Renal cortical epithelial cell (primary cell): ENCODE measurements around the gene CNTFR. TPM values are rescaled to one million over a fixed set of nuclear protein-coding genes. Genes with fewer than 3 reads are reported as not detected.

Experiments
- DNase-seq: peaks from one replicate; pipeline ENCODE4 v3.0.0-alpha.2; 2011; ENCODE audit warnings: low read depth
- total RNA-seq: library from RNA; depleted of rRNA; stranded (reverse); fragments of >200 nt; gene quantifications from 2 replicates; pipeline ENCODE4 v1.2.3, GENCODE V29; 2014

CNTFR gene
- total RNA-seq, 1 donor from 2014 or later, result not detected

DNA sequence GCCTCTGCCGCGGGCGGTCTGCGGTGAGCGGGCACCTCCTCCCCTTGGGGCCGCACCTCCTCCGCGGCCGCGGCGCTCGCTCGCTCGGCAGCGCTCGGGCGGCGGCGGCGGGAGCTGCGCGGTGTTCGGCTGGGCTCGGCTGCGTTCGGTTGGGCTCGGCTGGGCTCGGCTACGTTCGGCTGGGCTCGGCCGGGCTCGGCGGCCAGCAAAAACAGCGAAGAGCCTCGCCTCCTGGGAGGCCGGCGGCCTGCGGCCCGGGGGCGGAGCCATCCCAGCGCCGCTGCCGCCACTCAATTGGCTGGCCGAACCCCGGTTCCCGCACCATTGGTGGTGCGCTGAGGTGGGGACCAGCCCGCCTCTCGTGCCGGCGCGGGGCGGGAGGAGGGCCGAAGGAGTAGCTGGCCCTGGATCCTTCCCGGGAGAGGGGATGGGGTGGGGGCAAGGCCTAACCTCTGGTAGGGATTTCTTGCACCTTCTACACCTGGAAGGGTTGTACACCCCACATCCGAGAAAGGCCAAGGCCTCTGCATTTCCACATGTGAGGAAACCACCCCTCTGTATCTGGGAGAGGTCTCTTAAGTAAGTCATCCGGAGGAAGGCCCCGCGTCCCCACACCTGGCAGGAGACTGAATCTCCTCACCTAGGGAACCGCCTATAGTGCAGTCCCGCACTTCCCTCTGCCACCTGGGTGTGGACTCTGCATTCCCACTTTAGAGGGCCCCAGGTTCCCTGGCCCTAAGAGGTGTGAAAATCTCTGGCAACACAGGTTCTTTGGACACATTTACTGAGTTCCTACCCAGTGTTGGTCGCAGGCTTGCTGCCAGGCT, 66.3 kb downstream of the CNTFR start, which contains the start of gene ENHO:
Gene ENHO, minus strand, starts transcription at position 20 of the 827 bp plus-strand sequence. CDS start 1,295 bp downstream, outside the sequence.
- DNase-seq, result peak; percentile 54

DNA sequence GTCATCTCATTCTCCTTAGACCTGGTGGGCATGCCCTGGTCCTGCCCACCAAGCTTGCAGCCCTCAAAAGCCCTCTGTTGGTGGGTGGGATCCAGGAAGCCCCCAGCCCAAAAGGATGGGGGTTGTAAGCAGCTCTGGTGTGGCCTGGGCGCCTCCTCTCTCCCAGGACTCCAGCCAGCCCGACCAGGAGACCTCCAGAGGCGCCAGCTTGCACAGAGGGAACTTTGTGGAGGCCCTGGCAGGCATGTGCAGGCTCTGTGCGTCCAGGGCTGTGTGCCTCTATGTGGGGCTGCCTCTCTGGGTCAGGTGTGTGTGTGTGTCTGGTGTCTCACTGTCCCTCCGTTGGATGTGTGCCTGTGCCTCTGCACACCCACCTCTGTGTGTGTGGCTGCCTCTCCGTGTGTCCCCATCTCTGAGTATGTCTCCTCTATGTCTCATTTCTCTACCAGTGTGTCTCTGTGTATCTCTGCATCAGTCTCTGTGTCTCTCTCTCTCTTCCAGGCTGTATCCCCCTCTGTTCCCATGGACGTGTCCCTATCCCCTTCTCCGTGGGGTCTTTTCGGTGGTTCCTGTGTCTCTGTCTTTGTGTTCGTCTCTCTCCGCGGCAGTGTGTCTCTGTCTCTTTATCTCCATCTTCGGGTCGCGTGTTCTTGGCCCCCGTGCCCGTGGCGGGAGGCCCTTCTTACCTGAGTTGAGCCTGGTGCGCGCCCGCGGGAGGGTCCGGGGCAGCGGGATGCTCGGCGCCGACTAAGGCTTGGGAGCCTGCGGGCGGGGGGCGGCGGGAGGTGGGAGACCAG, 67.2 kb downstream of the CNTFR start:
- DNase-seq, result no peak

DNA sequence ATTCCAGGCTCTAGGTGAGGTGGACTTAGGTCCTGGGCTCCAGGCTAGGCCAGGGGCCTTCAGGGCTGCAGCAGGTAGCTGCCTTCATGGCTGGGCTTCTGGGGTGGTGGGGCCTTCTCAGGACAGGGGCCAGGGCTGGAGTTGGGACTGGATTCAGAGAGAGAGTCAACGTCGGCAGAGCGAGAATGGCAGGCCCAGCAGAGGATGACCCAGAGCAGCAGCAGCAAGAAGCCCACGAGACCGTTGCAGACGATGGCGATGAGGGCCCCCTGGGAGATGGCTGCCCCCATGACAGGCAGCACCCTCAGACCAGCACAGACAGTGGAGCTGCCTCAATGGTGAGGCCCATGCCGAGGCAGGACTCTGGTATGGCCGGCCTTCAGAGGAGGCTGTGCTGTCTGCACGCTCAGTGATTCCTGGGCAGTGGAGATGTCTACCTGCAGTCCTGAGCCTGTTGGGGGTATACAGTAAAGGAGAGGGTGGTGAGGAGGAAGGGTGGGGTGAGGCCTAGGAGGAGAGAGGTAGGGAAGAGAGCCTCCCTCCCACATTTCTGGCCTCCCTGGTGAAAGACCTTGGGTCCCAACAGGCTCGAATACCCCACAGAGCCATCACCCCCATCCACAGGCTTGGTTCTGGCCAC, 68.0 kb downstream of the CNTFR start:
- DNase-seq, result no peak

- no peak for DNase-seq
These were observed 68.8 kb downstream of the CNTFR start for GRCh38 chr9:34520505-34521385.

GRCh38 chr9:34520096-34520495, 69.4 kb downstream of the CNTFR start:
- DNase-seq, result no peak

- no peak for DNase-seq
These were observed 70.1 kb downstream of the CNTFR start for GRCh38 chr9:34519321-34520020.

DNA sequence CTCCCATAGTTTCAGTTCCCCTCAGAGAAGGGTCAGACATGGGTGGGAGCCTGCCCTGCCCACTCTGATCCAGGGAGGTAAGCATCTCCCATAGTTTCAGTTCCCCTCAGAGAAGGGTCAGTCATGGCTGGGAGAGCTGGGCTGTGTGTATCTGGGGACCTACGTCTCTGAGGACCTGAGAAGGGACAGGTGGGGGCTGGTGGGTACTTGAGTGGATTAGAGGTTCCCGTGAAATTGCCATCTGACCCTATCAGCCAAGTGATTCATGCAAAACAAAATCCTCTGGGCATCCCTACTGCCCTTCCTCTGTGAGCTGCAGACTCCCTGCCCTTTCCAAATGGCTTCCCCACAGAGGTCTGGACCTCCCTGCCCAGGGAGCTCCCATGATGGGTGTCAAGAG, 70.6 kb downstream of the CNTFR start:
- no peak for DNase-seq

DNA sequence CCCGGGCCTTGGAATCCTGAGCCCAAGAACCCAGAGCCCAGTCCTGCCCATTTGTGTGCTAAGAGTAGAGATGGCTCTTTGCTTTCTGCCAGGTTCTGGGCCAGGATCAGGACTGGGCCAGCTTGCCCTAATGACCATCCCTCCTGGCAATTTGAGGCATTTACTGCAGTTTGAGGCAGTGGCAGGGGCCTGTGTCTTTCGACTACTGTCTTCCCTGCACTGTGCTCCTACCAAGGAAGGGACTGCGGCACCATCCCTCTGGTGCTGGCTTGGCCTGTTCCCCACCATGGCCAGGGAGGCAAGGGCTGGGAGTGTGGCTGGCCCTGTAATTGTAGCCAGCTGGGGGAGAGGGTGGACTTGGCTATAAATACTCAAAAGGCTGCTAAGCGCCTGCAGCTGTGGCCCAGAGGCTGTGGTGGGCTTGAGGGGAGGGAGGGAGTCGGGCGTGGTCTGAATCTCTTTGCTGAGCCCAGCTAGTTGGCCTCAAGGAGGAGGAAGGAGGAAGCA, 71.4 kb downstream of the CNTFR start:
- no peak for DNase-seq

DNA sequence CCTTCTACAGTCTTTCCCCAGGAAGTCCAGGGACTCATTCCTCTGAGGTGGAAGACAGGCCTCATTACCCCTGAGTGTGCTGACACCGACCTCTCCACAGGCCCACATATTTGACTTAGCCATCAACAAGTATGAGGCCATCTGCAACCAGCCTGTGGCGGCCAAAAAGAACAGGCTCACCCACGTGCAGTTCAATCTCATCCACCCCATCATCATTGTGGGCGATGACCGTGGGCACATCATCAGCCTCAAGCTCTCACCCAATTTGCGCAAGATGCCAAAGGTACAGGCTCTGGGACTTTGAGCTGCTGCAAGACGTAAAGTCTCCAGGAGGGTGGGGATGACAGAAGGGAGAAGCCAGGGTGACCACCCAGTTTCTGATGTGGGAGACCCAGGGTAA, 72.3 kb downstream of the CNTFR start:
- DNase-seq, result no peak

DNA sequence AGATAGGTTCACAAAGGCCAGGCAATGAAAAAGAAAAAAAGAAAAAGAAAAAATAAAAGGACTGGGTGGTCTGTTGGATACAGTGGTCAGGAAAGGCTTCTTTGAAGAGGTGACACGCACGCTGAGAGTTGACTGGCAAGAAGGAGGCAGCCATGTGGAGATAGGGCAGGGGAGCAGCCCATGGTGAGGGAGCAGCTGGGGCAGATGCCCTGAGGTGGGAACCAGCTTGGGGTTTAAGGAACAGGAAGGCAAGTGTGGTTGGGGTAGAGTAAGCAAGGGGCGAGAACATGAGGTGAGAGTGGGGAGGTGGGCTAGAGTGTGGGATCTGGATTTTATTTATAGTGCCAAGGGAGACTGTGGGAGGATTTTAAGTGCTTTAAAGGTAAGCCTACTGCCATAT, 73.6 kb downstream of the CNTFR start:
- DNase-seq, result no peak

DNA sequence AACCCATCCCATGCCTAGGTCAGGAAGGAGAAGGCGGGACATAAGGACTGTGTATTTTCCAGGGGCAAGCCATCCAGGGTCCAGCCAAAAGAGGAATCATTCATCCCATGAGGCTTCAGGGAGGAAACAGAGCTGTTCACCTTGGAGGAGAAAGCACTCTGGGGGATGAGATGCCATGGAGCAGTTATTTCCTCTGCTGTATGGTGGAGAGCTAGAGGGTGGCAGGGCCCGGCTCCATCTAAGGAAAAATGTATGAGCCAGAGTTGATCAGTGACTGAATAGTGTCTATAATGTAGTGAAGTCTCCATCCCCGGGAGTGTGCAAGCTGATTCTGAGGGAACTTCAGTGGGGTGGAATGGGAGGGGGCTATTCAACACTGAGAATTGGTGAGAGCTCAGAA, 74.7 kb downstream of the CNTFR start:
- DNase-seq, result no peak

- no peak for DNase-seq
These were observed 75.1 kb downstream of the CNTFR start for GRCh38 chr9:34514401-34514800.

DNA sequence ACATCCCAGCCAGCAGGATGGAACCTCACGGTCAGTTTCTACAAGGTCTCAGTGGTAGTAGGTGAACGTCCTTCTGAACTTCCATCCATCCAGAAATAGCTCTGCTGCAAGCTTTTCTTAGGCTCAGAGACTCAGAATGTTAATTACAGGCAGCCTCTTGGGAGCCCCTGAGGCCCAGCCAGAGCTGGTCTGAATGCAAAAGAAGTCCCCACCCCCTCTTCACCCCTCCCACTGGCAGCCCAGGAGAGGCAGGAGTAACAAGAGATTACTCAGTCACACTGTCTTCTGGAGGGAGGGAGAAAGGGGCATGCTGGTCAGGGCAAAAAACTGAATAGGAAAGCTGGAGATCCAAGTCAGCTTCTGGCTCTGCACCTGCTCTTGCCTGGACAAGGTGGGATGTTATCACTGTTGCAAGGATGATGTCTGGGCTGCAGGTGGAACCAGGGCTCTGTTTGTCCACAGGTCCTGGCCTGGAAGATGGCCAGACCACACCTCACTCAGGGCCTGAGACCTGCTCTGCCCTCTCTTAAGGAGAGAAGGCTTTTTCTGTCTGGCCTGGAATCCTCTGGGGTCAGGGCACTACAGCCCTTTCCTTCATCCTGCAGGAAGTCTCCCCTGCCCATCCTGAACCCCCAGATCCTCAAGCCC, 75.8 kb downstream of the CNTFR start:
- DNase-seq, result no peak

DNA sequence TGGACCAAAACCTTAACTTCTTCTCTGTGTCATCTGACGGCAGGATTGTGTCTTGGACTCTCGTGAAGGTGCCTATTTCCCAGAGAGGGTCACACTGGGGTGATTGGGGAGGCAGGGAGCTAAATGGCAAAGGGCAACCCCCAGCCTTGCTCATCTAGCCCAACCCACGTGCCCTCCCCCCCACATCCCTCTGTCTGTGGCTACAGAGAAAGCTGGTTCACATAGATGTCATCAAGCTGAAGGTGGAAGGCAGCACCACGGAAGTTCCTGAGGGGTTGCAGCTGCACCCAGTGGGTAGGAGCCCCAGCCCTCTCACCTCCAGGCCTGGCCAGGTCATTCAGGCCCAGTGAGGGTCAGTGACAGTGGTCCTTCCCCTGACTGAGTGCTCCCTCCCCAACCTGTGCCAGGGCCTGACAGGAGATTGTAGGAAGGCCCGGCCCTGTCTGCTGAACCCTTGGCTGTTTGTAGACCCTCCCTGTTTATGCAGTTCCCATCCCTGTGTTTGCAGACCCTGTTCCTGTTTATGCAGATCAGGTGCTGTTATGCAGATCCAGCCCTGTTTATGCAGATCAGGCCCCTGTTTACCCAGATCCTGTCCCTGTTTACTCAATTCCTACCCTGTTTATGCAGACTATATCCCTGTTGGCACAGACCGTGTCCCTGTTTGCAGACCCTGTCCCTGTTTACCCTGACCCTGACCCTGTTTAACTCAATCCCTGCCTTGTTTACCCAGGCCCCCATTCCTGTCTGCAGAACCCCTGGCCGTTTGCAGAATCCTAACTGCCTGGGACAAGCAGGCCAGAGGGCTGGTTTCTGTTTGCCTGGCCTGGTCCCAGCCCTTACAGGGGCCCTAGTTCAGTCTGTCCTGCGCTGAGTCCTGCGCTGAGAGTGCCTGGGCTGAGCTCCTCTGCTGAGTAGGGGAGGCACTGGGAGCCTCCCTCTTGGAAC, 77.1 kb downstream of the CNTFR start:
- DNase-seq, result no peak

DNA sequence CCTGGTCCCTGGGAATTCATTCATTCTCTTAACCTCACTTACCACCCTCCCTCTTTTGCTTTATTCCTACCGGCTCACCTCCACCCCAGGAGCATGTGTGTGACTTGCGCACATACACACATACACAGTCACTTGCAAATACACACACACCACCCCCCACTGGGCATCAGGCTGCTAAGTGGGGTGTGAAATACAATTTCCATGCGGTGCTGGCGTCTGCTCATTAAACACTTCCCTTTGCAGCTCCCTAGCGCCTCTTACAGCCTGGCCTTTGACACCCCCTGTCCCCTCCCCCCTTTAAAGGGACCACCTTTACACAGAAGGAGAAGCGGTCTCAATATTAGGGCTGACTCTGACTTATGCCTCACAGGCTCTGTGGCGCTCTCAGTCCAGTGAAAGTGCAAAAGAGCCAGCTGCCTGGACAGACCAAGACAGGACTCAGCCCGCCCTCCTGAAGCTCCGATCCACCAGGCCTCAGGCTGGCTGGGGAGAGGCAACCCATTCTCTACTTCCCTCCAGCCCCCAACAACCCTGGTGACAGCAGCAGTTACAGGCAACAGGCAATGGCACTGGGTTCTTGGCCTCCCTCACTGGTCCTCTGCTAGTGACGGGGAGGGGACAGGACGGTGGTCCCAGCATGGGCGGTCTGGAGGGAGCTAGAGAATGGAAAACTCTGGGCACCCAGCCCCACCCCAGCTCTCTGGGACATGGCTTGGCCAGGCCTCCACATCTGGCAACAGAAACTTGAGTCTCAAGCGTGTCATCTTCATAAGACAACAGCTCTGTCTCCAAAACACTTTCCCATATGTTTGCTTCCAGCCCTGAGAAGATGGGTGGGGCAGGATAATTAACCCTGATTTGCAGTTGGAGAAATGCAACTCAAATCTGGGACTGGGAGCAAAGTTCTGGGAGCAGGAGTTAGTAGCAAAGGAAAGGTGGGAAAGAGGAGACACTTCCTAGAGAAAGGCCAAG, 78.7 kb downstream of the CNTFR start:
- DNase-seq, result no peak

GRCh38 chr9:34508951-34509350, 80.6 kb downstream of the CNTFR start:
- no peak for DNase-seq

GRCh38 chr9:34508463-34508862, 81.1 kb downstream of the CNTFR start:
- DNase-seq, result no peak

DNA sequence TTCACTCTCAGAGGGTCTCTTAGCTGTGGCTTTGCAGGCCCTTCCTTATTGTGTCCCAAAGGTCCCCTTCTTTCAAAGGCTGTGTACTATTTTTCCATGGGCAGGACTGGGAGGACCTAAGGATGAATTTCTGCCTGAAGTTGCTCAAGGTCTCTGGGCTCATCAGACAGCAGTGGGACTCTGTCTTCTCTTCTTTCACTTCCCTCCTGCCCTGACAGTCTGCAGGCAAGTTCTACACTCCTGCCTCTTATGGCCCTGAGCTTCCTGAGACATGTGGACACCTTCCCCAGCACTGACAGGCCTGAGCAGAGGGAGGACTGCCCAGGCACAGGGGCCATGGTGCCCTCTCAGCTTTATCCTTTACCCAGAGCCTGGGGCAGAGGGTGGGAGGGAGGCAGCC, 81.6 kb downstream of the CNTFR start:
- DNase-seq, result no peak
